Measurements from ENCODE around the gene CLEC12A. TPM values are rescaled to one million over a fixed set of nuclear protein-coding genes. Genes with fewer than 3 reads are reported as not detected.
"Not testable (repeated sequence)": the region's sequence is repeated elsewhere in the genome, so short reads cannot be mapped to it uniquely, and the experiment has no call there.

Gene CLEC12A
- total RNA-seq, 2 donors from 2014 or later = 0.99 TPM; not detected in 1

- intact Hi-C loops (cut with DNase I) = no loop called here
- Histone ChIP-seq H3K9me3 (no peaks in the 10 kb centered on the region), H3K36me3 (replicated peaks in 1 of 2; ENCODE audit: insufficient read depth in 1 of 2, low read depth in 2 of 2) (no peaks in the 10 kb centered on the region), H3K27me3 (no peaks in the 10 kb centered on the region), H3K27ac (no peak overlapping the region), H3K4me1 (no peaks in the 10 kb centered on the region), H3K4me3 (no peak overlapping the region)
- WGBS, 2 donors = 44 to 51% methylated on average over 5 of the region's 5 CpGs
- ATAC-seq (no peak), DNase-seq (no peak)
- TF ChIP-seq POLR2A (IDR thresholded peaks at IDR 0.05) (no peak), CTCF (IDR thresholded peaks at IDR 0.05) (no peak)
Measured at GRCh38 chr12:9960590-9960989, 10.6 kb upstream of the CLEC12A start.

GRCh38 chr12:9961106-9961505 lies 10.1 kb upstream of the CLEC12A start:
- no peaks in the 10 kb centered on the region for H3K27me3 ChIP-seq
- H3K36me3 ChIP-seq (replicated peaks in 1 of 2; ENCODE audit: insufficient read depth in 1 of 2, low read depth in 2 of 2) = no peaks in the 10 kb centered on the region
- intact Hi-C loops (cut with DNase I) = no loop called here
- ATAC-seq = no peak
- DNase-seq = no peak
- H3K27ac ChIP-seq = no peak overlapping the region
- no peaks in the 10 kb centered on the region for H3K4me1 ChIP-seq
- TF ChIP-seq POLR2A (IDR thresholded peaks at IDR 0.05) = no peak
- no peak for TF ChIP-seq CTCF (IDR thresholded peaks at IDR 0.05)
- no peak overlapping the region for H3K4me3 ChIP-seq
- 91 to 98% methylated on average over 3 of the region's 3 CpGs for WGBS, 2 donors
- H3K9me3 ChIP-seq = no peaks in the 10 kb centered on the region

DNA sequence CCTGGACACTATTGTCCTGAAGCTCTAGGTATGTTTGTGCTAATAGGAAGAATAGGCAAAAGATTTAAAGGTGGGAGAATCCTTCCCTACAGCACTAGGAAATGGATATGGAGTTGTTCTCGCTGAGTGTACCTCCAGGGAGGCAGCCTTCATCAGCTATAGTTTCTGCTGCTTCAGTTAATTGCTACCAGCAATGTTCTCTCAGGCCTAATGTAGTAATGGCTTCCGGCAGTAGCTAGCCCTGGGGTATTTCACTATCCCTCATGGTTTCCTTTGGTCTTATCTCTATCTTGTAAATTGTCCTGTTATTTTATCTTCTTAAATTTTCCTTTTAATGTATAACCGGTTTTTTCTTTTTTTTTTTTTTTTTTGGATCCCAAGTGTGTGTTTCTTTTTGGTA lies 9.3 kb upstream of the CLEC12A start:
- DNase-seq (no peak), ATAC-seq (no peak)
- no peaks in the 10 kb centered on the region for H3K36me3 ChIP-seq (replicated peaks in 1 of 2; ENCODE audit: insufficient read depth in 1 of 2, low read depth in 2 of 2)
- H3K27me3 ChIP-seq = no peaks in the 10 kb centered on the region
- no peaks in the 10 kb centered on the region for H3K9me3 ChIP-seq
- no peaks in the 10 kb centered on the region for H3K4me1 ChIP-seq
- intact Hi-C loops (cut with DNase I) = no loop called here
- WGBS, 2 donors = 86 to 88% methylated on average over 3 of the region's 3 CpGs
- H3K27ac ChIP-seq = no peak overlapping the region
- H3K4me3 ChIP-seq = no peak overlapping the region
- TF ChIP-seq POLR2A (IDR thresholded peaks at IDR 0.05) = no peak
- no peak for TF ChIP-seq CTCF (IDR thresholded peaks at IDR 0.05)

DNA sequence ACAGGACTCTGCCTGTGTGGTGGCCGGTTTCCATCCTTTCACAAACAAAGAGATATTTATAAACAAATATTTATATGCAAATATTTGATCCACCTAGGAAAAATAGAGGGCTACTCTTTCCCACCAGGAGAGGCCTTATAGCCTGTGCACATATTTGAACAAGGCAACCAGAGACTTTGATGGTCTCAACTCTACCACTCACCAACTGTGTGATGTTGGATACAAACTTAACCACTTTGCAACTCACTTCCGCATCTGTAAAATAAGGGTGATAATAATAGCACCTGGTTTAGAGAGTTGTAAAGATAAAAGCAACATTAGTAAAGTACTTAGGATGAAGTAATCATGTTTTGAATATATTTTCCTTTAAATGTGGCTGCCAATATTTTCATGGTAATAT lies 1.5 kb upstream of the CLEC12A start:
- ATAC-seq (no peak), DNase-seq (no peak)
- Histone ChIP-seq H3K9me3 (no peaks in the 10 kb centered on the region), H3K36me3 (replicated peaks in 1 of 2; ENCODE audit: insufficient read depth in 1 of 2, low read depth in 2 of 2) (no peaks in the 10 kb centered on the region), H3K27ac (no peak overlapping the region), H3K27me3 (no peaks in the 10 kb centered on the region), H3K4me3 (no peak overlapping the region), H3K4me1 (no peaks in the 10 kb centered on the region)
- TF ChIP-seq POLR2A (IDR thresholded peaks at IDR 0.05) = no peak
- TF ChIP-seq CTCF (IDR thresholded peaks at IDR 0.05) = no peak
- intact Hi-C loops (cut with DNase I) = no loop called here
- 45 to 50% methylated on average over 2 of the region's 2 CpGs for WGBS, 2 donors

GRCh38 chr12:9973949-9974348 lies 2.7 kb downstream of the CLEC12A start:
- H3K4me1 ChIP-seq = no peaks in the 10 kb centered on the region
- DNase-seq = no peak
- H3K9me3 ChIP-seq = peaks cover 0 to 7% (median 0%) of the 10 kb centered on the region in 3 donors
- ATAC-seq = no peak
- H3K27me3 ChIP-seq = no peaks in the 10 kb centered on the region
- TF ChIP-seq POLR2A (IDR thresholded peaks at IDR 0.05) (no peak), CTCF (IDR thresholded peaks at IDR 0.05) (no peak)
- WGBS, 2 donors = 21 to 38% methylated on average over 1 of the region's 1 CpG
- intact Hi-C loops (cut with DNase I) = no loop called here
- H3K36me3 ChIP-seq (replicated peaks in 1 of 2; ENCODE audit: insufficient read depth in 1 of 2, low read depth in 2 of 2) = no peaks in the 10 kb centered on the region
- no peak overlapping the region for H3K27ac ChIP-seq
- H3K4me3 ChIP-seq = no peak overlapping the region

GRCh38 chr12:9974731-9975130 lies 3.5 kb downstream of the CLEC12A start:
- 92 to 94% methylated on average over 2 of the region's 2 CpGs for WGBS, 2 donors
- H3K4me1 ChIP-seq; H3K9me3 ChIP-seq; intact Hi-C loops (cut with DNase I); ATAC-seq; H3K4me3 ChIP-seq; H3K36me3 ChIP-seq (replicated peaks in 1 of 2; ENCODE audit: insufficient read depth in 1 of 2, low read depth in 2 of 2); H3K27ac ChIP-seq; DNase-seq; H3K27me3 ChIP-seq: not testable (repeated sequence)
